ENCODE results near the gene ACTL10. TPM values are rescaled to one million over a fixed set of nuclear protein-coding genes. Genes with fewer than 3 reads are reported as not detected.
"Not testable (repeated sequence)": the region's sequence is repeated elsewhere in the genome, so short reads cannot be mapped to it uniquely, and the experiment has no call there.

Gene ACTL10
- total RNA-seq, 2 experiments from 2014 or later = 4.4 to 4.9 TPM

GRCh38 chr20:33644313-33645071 is 22.3 kb upstream of the ACTL10 start:
- POLR2A ChIA-PET = no interaction called here
- Mint-ChIP-seq H3K4me3 (no peak overlapping the region), H3K36me3 (peaks cover 12% of the 10 kb centered on the region), H3K9me3 (no peaks in the 10 kb centered on the region), H3K27me3 (no peaks in the 10 kb centered on the region), H3K4me1 (peaks cover 8% of the 10 kb centered on the region), H3K27ac (no peak overlapping the region)
- no peak for ATAC-seq (ENCODE audit: low read depth)
- no peak for DNase-seq

- H3K4me3 Mint-ChIP-seq = no peak overlapping the region
- POLR2A ChIA-PET = no interaction called here
- H3K36me3 Mint-ChIP-seq = peaks cover 12% of the 10 kb centered on the region
- H3K4me1 Mint-ChIP-seq = peaks cover 8% of the 10 kb centered on the region
- no peak overlapping the region for H3K27ac Mint-ChIP-seq
- H3K27me3 Mint-ChIP-seq = no peaks in the 10 kb centered on the region
- DNase-seq = no peak
- no peak for ATAC-seq (ENCODE audit: low read depth)
- H3K9me3 Mint-ChIP-seq = no peaks in the 10 kb centered on the region
These were observed 21.7 kb upstream of the ACTL10 start for GRCh38 chr20:33645072-33645358.

- peaks cover 8% of the 10 kb centered on the region for H3K4me1 Mint-ChIP-seq
- H3K9me3 Mint-ChIP-seq = no peaks in the 10 kb centered on the region
- no peaks in the 10 kb centered on the region for H3K27me3 Mint-ChIP-seq
- peaks cover 12% of the 10 kb centered on the region for H3K36me3 Mint-ChIP-seq
- POLR2A ChIA-PET = no interaction called here
- DNase-seq = no peak
- no peak for ATAC-seq (ENCODE audit: low read depth)
- H3K4me3 Mint-ChIP-seq = no peak overlapping the region
- H3K27ac Mint-ChIP-seq = no peak overlapping the region
These were observed 21.3 kb upstream of the ACTL10 start for GRCh38 chr20:33645396-33645795.

DNA sequence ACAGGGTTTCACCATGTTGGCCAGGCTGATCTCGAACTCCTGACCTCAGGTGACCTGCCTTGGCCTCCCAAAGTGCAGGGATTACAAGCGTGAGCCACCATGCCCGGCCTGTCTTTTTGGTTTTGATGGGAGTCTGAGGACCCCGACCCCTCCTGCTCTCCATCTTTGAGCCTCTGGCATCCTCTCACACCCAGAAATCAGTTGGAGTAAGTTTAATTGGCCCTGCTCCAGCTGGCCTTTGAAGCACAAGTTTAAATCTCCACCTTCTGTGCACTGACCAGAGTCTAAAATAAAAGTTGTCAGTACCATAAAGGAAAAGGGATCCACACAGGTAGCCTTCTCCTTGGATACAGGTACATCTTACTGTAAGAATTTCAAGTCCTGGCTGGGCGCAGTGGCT is 20.6 kb upstream of the ACTL10 start:
- DNase-seq (no peak), ATAC-seq (ENCODE audit: low read depth) (no peak)
- H3K27ac Mint-ChIP-seq = no peak overlapping the region
- no peak overlapping the region for H3K4me3 Mint-ChIP-seq
- H3K36me3 Mint-ChIP-seq = peaks cover 9% of the 10 kb centered on the region
- POLR2A ChIA-PET = interaction anchor here (0.6 kb wide), 1 partner anchor 74 kb away, joined by 3 read pairs; the partner anchor contains the start of gene PXMP4
- H3K27me3 Mint-ChIP-seq = no peaks in the 10 kb centered on the region
- peaks cover 8% of the 10 kb centered on the region for H3K4me1 Mint-ChIP-seq
- no peaks in the 10 kb centered on the region for H3K9me3 Mint-ChIP-seq

GRCh38 chr20:33646959-33647602 is 19.7 kb upstream of the ACTL10 start:
- POLR2A ChIA-PET = interaction anchor here (1.3 kb wide), 1 partner anchor 16 kb away, joined by 4 read pairs; no protein-coding TSS in a partner anchor
- H3K36me3 Mint-ChIP-seq; H3K27me3 Mint-ChIP-seq; H3K9me3 Mint-ChIP-seq; H3K4me3 Mint-ChIP-seq; H3K27ac Mint-ChIP-seq; DNase-seq; ATAC-seq (ENCODE audit: low read depth); H3K4me1 Mint-ChIP-seq: not testable (repeated sequence)

- Mint-ChIP-seq H3K27me3 (no peaks in the 10 kb centered on the region), H3K4me1 (peaks cover 8% of the 10 kb centered on the region), H3K27ac (peak overlapping the region; percentile 42), H3K4me3 (no peak overlapping the region), H3K9me3 (no peaks in the 10 kb centered on the region), H3K36me3 (peaks cover 9% of the 10 kb centered on the region)
- peak; percentile 47 for ATAC-seq (ENCODE audit: low read depth)
- no peak for DNase-seq
- POLR2A ChIA-PET = interaction anchor here (1.3 kb wide), 1 partner anchor 16 kb away, joined by 4 read pairs; no protein-coding TSS in a partner anchor
These were observed 18.9 kb upstream of the ACTL10 start for GRCh38 chr20:33647603-33648395.

- no peaks in the 10 kb centered on the region for H3K9me3 Mint-ChIP-seq
- ATAC-seq (ENCODE audit: low read depth) (no peak), DNase-seq (no peak)
- H3K27ac Mint-ChIP-seq = peak overlapping the region; percentile 42
- no peak overlapping the region for H3K4me3 Mint-ChIP-seq
- peaks cover 9% of the 10 kb centered on the region for H3K36me3 Mint-ChIP-seq
- H3K27me3 Mint-ChIP-seq = no peaks in the 10 kb centered on the region
- peaks cover 8% of the 10 kb centered on the region for H3K4me1 Mint-ChIP-seq
- POLR2A ChIA-PET = interaction anchor here (1.3 kb wide), 1 partner anchor 15 kb away, joined by 4 read pairs; no protein-coding TSS in a partner anchor
These were observed 18.2 kb upstream of the ACTL10 start for GRCh38 chr20:33648396-33649004.

GRCh38 chr20:33649201-33649681 is 17.5 kb upstream of the ACTL10 start:
- no peak for DNase-seq
- H3K27me3 Mint-ChIP-seq = no peaks in the 10 kb centered on the region
- no peak for ATAC-seq (ENCODE audit: low read depth)
- H3K4me1 Mint-ChIP-seq = peaks cover 8% of the 10 kb centered on the region
- H3K27ac Mint-ChIP-seq = no peak overlapping the region
- H3K9me3 Mint-ChIP-seq = no peaks in the 10 kb centered on the region
- H3K4me3 Mint-ChIP-seq = no peak overlapping the region
- POLR2A ChIA-PET = no interaction called here
- peaks cover 9% of the 10 kb centered on the region for H3K36me3 Mint-ChIP-seq

- no peak overlapping the region for H3K27ac Mint-ChIP-seq
- ATAC-seq (ENCODE audit: low read depth) (no peak), DNase-seq (no peak)
- no peak overlapping the region for H3K4me3 Mint-ChIP-seq
- peaks cover 8% of the 10 kb centered on the region for H3K4me1 Mint-ChIP-seq
- peaks cover 9% of the 10 kb centered on the region for H3K36me3 Mint-ChIP-seq
- no peaks in the 10 kb centered on the region for H3K27me3 Mint-ChIP-seq
- no peaks in the 10 kb centered on the region for H3K9me3 Mint-ChIP-seq
- POLR2A ChIA-PET = interaction anchor here (0.6 kb wide), 1 partner anchor 70 kb away, joined by 3 read pairs; the partner anchor contains the start of gene PXMP4
These were observed 16.5 kb upstream of the ACTL10 start for GRCh38 chr20:33650111-33650752.

DNA sequence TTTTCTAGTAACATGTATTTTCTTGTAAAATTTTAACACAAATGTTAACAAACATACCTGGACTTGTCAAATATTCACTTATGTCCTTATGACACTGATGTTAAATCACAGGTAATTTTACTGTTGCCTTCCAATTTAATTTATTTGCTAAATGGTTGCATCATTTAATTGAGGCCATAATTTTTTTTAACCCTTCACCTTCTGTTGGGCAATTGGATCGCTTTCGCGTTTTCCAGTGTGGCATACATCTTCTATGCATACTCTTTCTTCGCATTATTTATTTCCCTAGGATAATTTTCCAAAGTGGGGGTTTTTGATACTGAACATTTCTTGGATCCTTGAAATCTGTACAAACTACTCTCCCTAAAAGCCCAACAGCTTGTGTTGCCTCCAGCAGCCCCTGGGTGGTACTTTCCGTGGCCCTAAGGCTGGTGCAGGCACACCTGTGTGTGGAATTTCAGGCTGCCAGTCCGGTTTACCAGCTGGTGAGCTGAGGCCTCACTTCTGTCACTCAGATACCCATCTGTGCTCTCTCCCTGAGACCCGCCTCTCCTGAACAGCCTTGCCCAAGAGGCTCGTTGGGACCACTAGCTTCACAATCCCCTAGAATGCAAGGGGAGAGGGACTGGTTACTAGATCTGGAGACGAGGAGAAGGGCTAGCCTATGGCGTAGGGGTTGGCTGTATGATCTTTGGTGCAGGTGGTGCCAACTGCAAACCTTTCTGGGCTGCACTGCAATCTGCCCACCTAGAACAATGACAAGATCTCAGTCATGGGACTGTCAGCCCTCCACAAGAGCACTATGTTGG is 15.8 kb upstream of the ACTL10 start:
- H3K27ac Mint-ChIP-seq = no peak overlapping the region
- H3K36me3 Mint-ChIP-seq = peaks cover 4% of the 10 kb centered on the region
- H3K27me3 Mint-ChIP-seq = no peaks in the 10 kb centered on the region
- DNase-seq (peak; percentile 28), ATAC-seq (ENCODE audit: low read depth) (no peak)
- peaks cover 8% of the 10 kb centered on the region for H3K4me1 Mint-ChIP-seq
- H3K4me3 Mint-ChIP-seq = no peak overlapping the region
- no peaks in the 10 kb centered on the region for H3K9me3 Mint-ChIP-seq
- POLR2A ChIA-PET = interaction anchor here (0.6 kb wide), 1 partner anchor 69 kb away, joined by 3 read pairs; the partner anchor contains the start of gene PXMP4

- DNase-seq (no peak), ATAC-seq (ENCODE audit: low read depth) (no peak)
- H3K4me1 Mint-ChIP-seq = peaks cover 8% of the 10 kb centered on the region
- POLR2A ChIA-PET = no interaction called here
- H3K27ac Mint-ChIP-seq = no peak overlapping the region
- H3K4me3 Mint-ChIP-seq = no peak overlapping the region
- no peaks in the 10 kb centered on the region for H3K9me3 Mint-ChIP-seq
- peaks cover 1% of the 10 kb centered on the region for H3K36me3 Mint-ChIP-seq
- H3K27me3 Mint-ChIP-seq = no peaks in the 10 kb centered on the region
These were observed 15.1 kb upstream of the ACTL10 start for GRCh38 chr20:33651562-33652048.
